Adrenal gland (tissue), 5 donors: ENCODE data around the gene KCNJ14.

ENCODE experiments used
- POLR2A ChIP-seq, 2 donors: fragments of 450-650 bp; IDR thresholded peaks; one replicate each; pipeline ENCODE4 v1.6.1; 2017; ENCODE audit warnings: antibody characterized with exemption in 2 of 2, mild to moderate bottlenecking in 2 of 2, moderate library complexity in 1 of 2
- TF ChIP-seq, protein P1 (sequence below), 6 experiments: fragments of 450-650 bp in 4 of 6; fragments of 200-600 bp in 2 of 6; sonication (generic) in 1 of 6; IDR thresholded peaks; 1 replicate in 5 of 6; 2 replicates in 1 of 6; pipeline versions ENCODE4 v1.5.1 to v1.8.0; 2016 to 2021; ENCODE audit warnings: antibody characterized with exemption in 6 of 6, mild to moderate bottlenecking in 2 of 6, moderate library complexity in 1 of 6
- donor health status: DM: no; HTN: no; CAD: no.

DNA sequence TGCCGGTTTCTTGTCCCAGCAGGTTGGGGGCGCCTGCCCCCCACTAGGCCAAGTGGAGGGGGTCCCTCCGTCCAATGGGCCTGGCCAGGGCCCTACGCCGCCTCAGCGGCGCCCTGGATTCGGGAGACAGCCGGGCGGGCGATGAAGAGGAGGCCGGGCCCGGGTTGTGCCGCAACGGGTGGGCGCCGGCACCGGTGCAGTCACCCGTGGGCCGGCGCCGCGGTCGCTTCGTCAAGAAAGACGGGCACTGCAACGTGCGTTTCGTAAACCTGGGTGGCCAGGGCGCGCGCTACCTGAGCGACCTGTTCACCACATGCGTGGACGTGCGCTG lies 6.2 kb downstream of the KCNJ14 start:
- TF ChIP-seq, protein P1, sequence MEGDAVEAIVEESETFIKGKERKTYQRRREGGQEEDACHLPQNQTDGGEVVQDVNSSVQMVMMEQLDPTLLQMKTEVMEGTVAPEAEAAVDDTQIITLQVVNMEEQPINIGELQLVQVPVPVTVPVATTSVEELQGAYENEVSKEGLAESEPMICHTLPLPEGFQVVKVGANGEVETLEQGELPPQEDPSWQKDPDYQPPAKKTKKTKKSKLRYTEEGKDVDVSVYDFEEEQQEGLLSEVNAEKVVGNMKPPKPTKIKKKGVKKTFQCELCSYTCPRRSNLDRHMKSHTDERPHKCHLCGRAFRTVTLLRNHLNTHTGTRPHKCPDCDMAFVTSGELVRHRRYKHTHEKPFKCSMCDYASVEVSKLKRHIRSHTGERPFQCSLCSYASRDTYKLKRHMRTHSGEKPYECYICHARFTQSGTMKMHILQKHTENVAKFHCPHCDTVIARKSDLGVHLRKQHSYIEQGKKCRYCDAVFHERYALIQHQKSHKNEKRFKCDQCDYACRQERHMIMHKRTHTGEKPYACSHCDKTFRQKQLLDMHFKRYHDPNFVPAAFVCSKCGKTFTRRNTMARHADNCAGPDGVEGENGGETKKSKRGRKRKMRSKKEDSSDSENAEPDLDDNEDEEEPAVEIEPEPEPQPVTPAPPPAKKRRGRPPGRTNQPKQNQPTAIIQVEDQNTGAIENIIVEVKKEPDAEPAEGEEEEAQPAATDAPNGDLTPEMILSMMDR (IDR thresholded peaks at IDR 0.05): no peak
- TF ChIP-seq POLR2A (IDR thresholded peaks at IDR 0.05): no peak
